IMR-90 (cell line): ENCODE data around the gene MRPL58. TPM values are rescaled to one million over a fixed set of nuclear protein-coding genes. Genes with fewer than 3 reads are reported as not detected.

Experiments used
- ATAC-seq: fragments of 200-7000 bp; cut with Tn5 transposase; 2 replicates; pipeline ENCODE4 v1.9.1; 2020; ENCODE audit warnings: low read depth, mild to moderate bottlenecking, moderate library complexity
- BruUV-seq: library from RNA; stranded (reverse); fragments of 400-500 nt; replicated peaks from 2 replicates; lab custom pipeline; 2021; lab: Mats Ljungman, UMichigan
- CTCF ChIA-PET: fragments of 300-600 bp; formaldehyde crosslinking; extraction: SDS; loops from one replicate; lab custom pipeline; 2021; ENCODE audit warnings: antibody characterized with exemption; lab: Yijun Ruan, JAX
- POLR2A ChIA-PET: fragments of 300-600 bp; sonication (Branson Sonifier 250); formaldehyde crosslinking; loops from one replicate; lab custom pipeline; 2022; ENCODE audit warnings: antibody characterized with exemption; ENCODE audit not compliant: unreplicated experiment; lab: Charles Lee
- DNase-seq: peaks from one replicate; pipeline ENCODE4 v3.0.0; 2013
- H2AFZ ChIP-seq: replicated peaks from 2 replicates; pipeline ENCODE3; 2013; ENCODE audit warnings: low read length, mild to moderate bottlenecking; ENCODE audit not compliant: poor library complexity
- H2AK5ac ChIP-seq: 2 replicates; pipeline ENCODE4 v1.6.1; 2013; ENCODE audit warnings: low read depth, low read length, inconsistent platforms
- H2AK9ac ChIP-seq: replicated peaks from 2 replicates; pipeline ENCODE3; 2013; ENCODE audit warnings: mild to moderate bottlenecking, low read depth, low read length, moderate library complexity; ENCODE audit not compliant: poor library complexity
- H2BK120ac ChIP-seq: 2 replicates; pipeline ENCODE4 v1.6.1; 2013; ENCODE audit warnings: low read depth, low read length, inconsistent platforms
- H2BK15ac ChIP-seq: 3 replicates; pipeline ENCODE4 v1.6.1; 2013; ENCODE audit warnings: low read depth, low read length, inconsistent platforms
- H2BK20ac ChIP-seq: 2 replicates; pipeline ENCODE4 v1.6.1; 2013; ENCODE audit warnings: low read depth, mild to moderate bottlenecking, inconsistent platforms, low read length, moderate library complexity
- H2BK5ac ChIP-seq: 2 replicates; pipeline ENCODE4 v1.6.1; 2013; ENCODE audit warnings: mild to moderate bottlenecking, low read depth, low read length, inconsistent platforms; ENCODE audit not compliant: poor library complexity, severe bottlenecking
- H3K14ac ChIP-seq: replicated peaks from 2 replicates; pipeline ENCODE4 v1.6.1; 2013; ENCODE audit warnings: low read depth, low read length, inconsistent platforms
- H3K18ac ChIP-seq: 2 replicates; pipeline ENCODE4 v1.6.1; 2013; ENCODE audit warnings: low read depth, low read length, control low read depth
- H3K23ac ChIP-seq: 2 replicates; pipeline ENCODE4 v1.6.1; 2013; ENCODE audit warnings: low read depth, low read length, inconsistent platforms
- H3K27ac ChIP-seq: 2 replicates; pipeline ENCODE4 v1.5.1; 2013; ENCODE audit warnings: mild to moderate bottlenecking, control low read depth, low read length; ENCODE audit not compliant: insufficient read depth
- H3K27me3 ChIP-seq: 2 replicates; pipeline ENCODE4 v1.6.1; 2013; ENCODE audit warnings: low read length; ENCODE audit not compliant: control insufficient read depth, insufficient read depth
- H3K36me3 ChIP-seq: 2 replicates; pipeline ENCODE4 v1.6.1; 2013; ENCODE audit warnings: low read length, mixed read lengths; ENCODE audit not compliant: control insufficient read depth, insufficient read depth
- H3K4ac ChIP-seq: 2 replicates; pipeline ENCODE4 v1.6.1; 2013; ENCODE audit warnings: low read depth, low read length, inconsistent platforms
- H3K4me1 ChIP-seq: 2 replicates; pipeline ENCODE4 v1.6.1; 2013; ENCODE audit warnings: low read length, mixed read lengths; ENCODE audit not compliant: control insufficient read depth, insufficient read depth
- H3K4me2 ChIP-seq: 2 replicates; pipeline ENCODE4 v1.6.1; 2013; ENCODE audit warnings: low read depth, mild to moderate bottlenecking, control low read depth, low read length, moderate library complexity
- H3K4me3 ChIP-seq: 2 replicates; pipeline ENCODE4 v1.5.1; 2013; ENCODE audit warnings: low read depth, mild to moderate bottlenecking, control low read depth, low read length, moderate library complexity; ENCODE audit not compliant: insufficient read depth
- H3K56ac ChIP-seq: 2 replicates; pipeline ENCODE4 v1.6.1; 2013; ENCODE audit warnings: low read length, inconsistent platforms; ENCODE audit not compliant: insufficient read depth; ENCODE audit errors: extremely low read depth
- H3K79me1 ChIP-seq, 2 experiments: 2 replicates each; pipeline ENCODE4 v1.6.1; 2013; ENCODE audit warnings: low read length in 2 of 2, inconsistent platforms in 1 of 2, low read depth in 1 of 2
- H3K9ac ChIP-seq: 2 replicates; pipeline ENCODE4 v1.6.1; 2013; ENCODE audit warnings: low read depth, low read length, control low read depth
- H3K9me1 ChIP-seq: 2 replicates; pipeline ENCODE4 v1.6.1; 2013; ENCODE audit warnings: low read length, inconsistent platforms; ENCODE audit not compliant: insufficient read depth
- H3K9me3 ChIP-seq: 2 replicates; pipeline ENCODE4 v1.6.1; 2013; ENCODE audit warnings: low read length; ENCODE audit not compliant: control insufficient read depth, insufficient read depth
- H4K20me1 ChIP-seq: 2 replicates; pipeline ENCODE4 v1.6.1; 2013; ENCODE audit warnings: low read length, inconsistent platforms; ENCODE audit not compliant: insufficient read depth
- H4K5ac ChIP-seq: 2 replicates; pipeline ENCODE4 v1.6.1; 2013; ENCODE audit warnings: mild to moderate bottlenecking, low read depth, low read length, control low read depth
- H4K8ac ChIP-seq, 2 experiments: 2 replicates each; pipeline ENCODE4 v1.6.1; 2013; ENCODE audit warnings: low read depth in 2 of 2, low read length in 2 of 2, control low read depth in 1 of 2, inconsistent platforms in 1 of 2
- H4K91ac ChIP-seq: 2 replicates; pipeline ENCODE4 v1.6.1; 2013; ENCODE audit warnings: low read depth, low read length, inconsistent platforms; ENCODE audit not compliant: insufficient read depth
- BHLHE40 ChIP-seq: fragments of 150-350 bp; IDR thresholded peaks from 2 replicates; pipeline ENCODE4 v1.6.1; 2016; ENCODE audit warnings: mild to moderate bottlenecking, low read depth, low read length
- CHD1 ChIP-seq: IDR thresholded peaks from 2 replicates; pipeline ENCODE4 v1.6.1; 2012; ENCODE audit warnings: low read depth, low read length, improper control_type of control experiment
- MXI1 ChIP-seq: IDR thresholded peaks from 2 replicates; pipeline ENCODE4 v1.6.1; 2012; ENCODE audit warnings: low read depth, mild to moderate bottlenecking, low read length, moderate library complexity, borderline replicate concordance
- RCOR1 ChIP-seq: IDR thresholded peaks from 2 replicates; pipeline ENCODE4 v1.6.1; 2012; ENCODE audit warnings: mild to moderate bottlenecking, low read length, improper control_type of control experiment; ENCODE audit not compliant: insufficient replicate concordance
- SMC3 ChIP-seq: fragments of 150-350 bp; IDR thresholded peaks from 2 replicates; pipeline ENCODE4 v1.6.1; 2016; ENCODE audit warnings: low read depth, mild to moderate bottlenecking, antibody characterized with exemption, low read length, moderate library complexity
- WGBS, 2 experiments: methylation state at CpG; one replicate each; pipeline versions ENCODE4 v1.1.5 to v1.1.7; 2013; ENCODE audit warnings: missing lambda C conversion rate in 2 of 2; ENCODE audit not compliant: insufficient read length in 1 of 2; ENCODE audit errors: extremely low coverage in 2 of 2; 5-methylcytosine and 5-hydroxymethylcytosine counted together
- dilution Hi-C: fragments of 300-500 bp; cut with HindIII; formaldehyde crosslinking; loops from one replicate; pipeline ENCODE4 v1.14.3; 2018; ENCODE audit warnings: low sequenced_read_pairs; ENCODE audit not compliant: unreplicated experiment
- in situ Hi-C: fragments of 300-500 bp; cut with MboI; formaldehyde crosslinking; loops from 3 replicates; pipeline ENCODE4 v1.14.3; 2019; ENCODE audit warnings: low sequenced_read_pairs, inconsistent platforms, mixed read lengths
- intact Hi-C: fragments of 100-400 bp; cut with micrococcal nuclease; formaldehyde crosslinking; loops from 2 replicates; pipeline ENCODE4 v1.10.0; 2022
- polyA plus RNA-seq, 3 experiments: library from polyadenylated mRNA; depleted of rRNA; stranded (reverse); fragments of >200 nt; gene quantifications; 2 replicates each; pipeline ENCODE4 v1.2.3, GENCODE V29; 2012; ENCODE audit warnings: low replicate concordance in 1 of 3
- total RNA-seq: library from RNA; depleted of rRNA; stranded (reverse); fragments of >200 nt; gene quantifications from 2 replicates; pipeline ENCODE4 v1.2.3, GENCODE V29; 2012
- TF ChIP-seq, protein P1 (sequence below): fragments of 150-350 bp; IDR thresholded peaks from 2 replicates; pipeline ENCODE4 v1.6.1; 2017; ENCODE audit warnings: mild to moderate bottlenecking, antibody characterized with exemption, low read length, low read depth
- TF ChIP-seq, protein P2 (sequence below): fragments of 150-350 bp; IDR thresholded peaks from 2 replicates; pipeline ENCODE4 v1.6.1; 2016; ENCODE audit warnings: low read depth, mild to moderate bottlenecking, low read length, moderate library complexity, borderline replicate concordance
- TF ChIP-seq, protein P3 (sequence below): conservative IDR thresholded peaks from 2 replicates; pipeline ENCODE4 v1.5.1; 2012; ENCODE audit warnings: mild to moderate bottlenecking, low read depth, low read length, improper control_type of control experiment

MRPL58 gene
- total and polyA plus RNA-seq, 2 of the 4 experiments (the other 2 are of a cell fraction): 42.5 to 53.0 TPM

DNA sequence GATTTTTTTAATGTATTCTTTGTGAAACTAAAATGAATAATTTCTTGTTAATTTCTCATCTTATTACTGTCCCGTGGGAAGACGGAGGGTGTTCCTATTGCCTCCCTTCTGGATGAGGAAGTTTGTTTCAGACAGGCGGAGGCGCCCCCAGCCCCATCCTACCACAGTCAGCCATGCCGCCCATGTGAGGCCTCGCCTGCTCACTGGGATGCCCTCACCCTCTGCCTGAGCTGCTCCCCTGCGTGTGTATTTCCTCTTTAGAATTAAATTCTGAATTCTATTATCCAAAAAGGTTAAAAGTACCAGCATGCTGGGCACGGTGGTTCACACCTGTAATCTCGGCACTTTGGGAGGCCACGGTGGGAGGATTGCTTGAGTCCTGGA is 48.6 kb downstream of the MRPL58 start:
- Histone ChIP-seq H3K4me1 (peaks cover 6% of the 10 kb centered on the region; the same call in 1 of the 2 replicates), H3K27me3 (no peaks in the 10 kb centered on the region), H2BK20ac (no peak overlapping the region), H4K91ac (no peak overlapping the region), H2BK5ac (no peak overlapping the region), H3K4me3 (no peak overlapping the region), H3K79me1 (peaks cover 3 to 5% of the 10 kb centered on the region in 2 experiments; a peak in 3 of 4 replicates), H3K4me2 (no peak overlapping the region), H2BK15ac (no peak overlapping the region), H2BK120ac (no peak overlapping the region), H4K8ac (no peak overlapping the region), H3K4ac (no peak overlapping the region), H3K14ac (no peak overlapping the region), H3K9me1 (0 out of 2 replicates have a peak, but pooled peaks cover 3% of the 10 kb centered on the region), H4K5ac (no peak overlapping the region), H3K9me3 (no peaks in the 10 kb centered on the region), H3K36me3 (peaks cover 50% of the 10 kb centered on the region), H2AK9ac (no peak overlapping the region), H3K23ac (no peak overlapping the region), H3K27ac (no peak overlapping the region), H3K9ac (no peak overlapping the region), H3K56ac (no peak overlapping the region), H2AFZ (no peak overlapping the region), H4K20me1 (no peaks in the 10 kb centered on the region), H3K18ac (no peak overlapping the region), H2AK5ac (no peak overlapping the region)
- BruUV-seq: no TSS peak
- ATAC-seq (no peak), DNase-seq (no peak)
- ChIA-PET CTCF (interaction anchor here (0.8 to 2.3 kb wide), 3 partner anchors 47 to 141 kb away, joined by 3 to 13 read pairs (median 4); no protein-coding TSS in a partner anchor), POLR2A (no interaction called here)
- WGBS, 2 experiments: 100% methylated on average over 3 of the region's 10 CpGs; no CpG with 5 or more reads in 1 of the 2 experiments
- intact Hi-C loops: loop anchor here (5.0 to 10.0 kb wide), 2 partner anchors 51 to 144 kb away; partner anchors contain the start of gene NUP85
- TF ChIP-seq MXI1 (no peak), SMC3 (no peak), RCOR1 (no peak), CHD1 (no peak), BHLHE40 (no peak)
- TF ChIP-seq, protein P1, sequence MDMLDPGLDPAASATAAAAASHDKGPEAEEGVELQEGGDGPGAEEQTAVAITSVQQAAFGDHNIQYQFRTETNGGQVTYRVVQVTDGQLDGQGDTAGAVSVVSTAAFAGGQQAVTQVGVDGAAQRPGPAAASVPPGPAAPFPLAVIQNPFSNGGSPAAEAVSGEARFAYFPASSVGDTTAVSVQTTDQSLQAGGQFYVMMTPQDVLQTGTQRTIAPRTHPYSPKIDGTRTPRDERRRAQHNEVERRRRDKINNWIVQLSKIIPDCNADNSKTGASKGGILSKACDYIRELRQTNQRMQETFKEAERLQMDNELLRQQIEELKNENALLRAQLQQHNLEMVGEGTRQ: no peak
- TF ChIP-seq, protein P2, sequence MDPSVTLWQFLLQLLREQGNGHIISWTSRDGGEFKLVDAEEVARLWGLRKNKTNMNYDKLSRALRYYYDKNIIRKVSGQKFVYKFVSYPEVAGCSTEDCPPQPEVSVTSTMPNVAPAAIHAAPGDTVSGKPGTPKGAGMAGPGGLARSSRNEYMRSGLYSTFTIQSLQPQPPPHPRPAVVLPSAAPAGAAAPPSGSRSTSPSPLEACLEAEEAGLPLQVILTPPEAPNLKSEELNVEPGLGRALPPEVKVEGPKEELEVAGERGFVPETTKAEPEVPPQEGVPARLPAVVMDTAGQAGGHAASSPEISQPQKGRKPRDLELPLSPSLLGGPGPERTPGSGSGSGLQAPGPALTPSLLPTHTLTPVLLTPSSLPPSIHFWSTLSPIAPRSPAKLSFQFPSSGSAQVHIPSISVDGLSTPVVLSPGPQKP: no peak
- TF ChIP-seq, protein P3, sequence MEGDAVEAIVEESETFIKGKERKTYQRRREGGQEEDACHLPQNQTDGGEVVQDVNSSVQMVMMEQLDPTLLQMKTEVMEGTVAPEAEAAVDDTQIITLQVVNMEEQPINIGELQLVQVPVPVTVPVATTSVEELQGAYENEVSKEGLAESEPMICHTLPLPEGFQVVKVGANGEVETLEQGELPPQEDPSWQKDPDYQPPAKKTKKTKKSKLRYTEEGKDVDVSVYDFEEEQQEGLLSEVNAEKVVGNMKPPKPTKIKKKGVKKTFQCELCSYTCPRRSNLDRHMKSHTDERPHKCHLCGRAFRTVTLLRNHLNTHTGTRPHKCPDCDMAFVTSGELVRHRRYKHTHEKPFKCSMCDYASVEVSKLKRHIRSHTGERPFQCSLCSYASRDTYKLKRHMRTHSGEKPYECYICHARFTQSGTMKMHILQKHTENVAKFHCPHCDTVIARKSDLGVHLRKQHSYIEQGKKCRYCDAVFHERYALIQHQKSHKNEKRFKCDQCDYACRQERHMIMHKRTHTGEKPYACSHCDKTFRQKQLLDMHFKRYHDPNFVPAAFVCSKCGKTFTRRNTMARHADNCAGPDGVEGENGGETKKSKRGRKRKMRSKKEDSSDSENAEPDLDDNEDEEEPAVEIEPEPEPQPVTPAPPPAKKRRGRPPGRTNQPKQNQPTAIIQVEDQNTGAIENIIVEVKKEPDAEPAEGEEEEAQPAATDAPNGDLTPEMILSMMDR: no peak
- in situ Hi-C loops: loop anchor here (10.0 to 25.0 kb wide), 2 partner anchors 144 to 351 kb away; partner anchors contain the start of genes GRB2 and NUP85
- dilution Hi-C loops: no loop called here
